ENCODE measurements around the gene PLEKHH3.
A peak's percentile ranks its signal among the peaks of the same experiment; 100 is the strongest.
"Not testable (repeated sequence)": the region's sequence is repeated elsewhere in the genome, so short reads cannot be mapped to it uniquely, and the experiment has no call there.

Gene PLEKHH3

GRCh38 chr17:42653179-42654124, 23.3 kb downstream of the PLEKHH3 start:
- H3K36me3 ChIP-seq (ENCODE audit: control insufficient read depth, insufficient read depth, low read length): no peaks in the 10 kb centered on the region
- H3K4me1 ChIP-seq (ENCODE audit: control insufficient read depth, insufficient read depth, low read length): peaks cover 4% of the 10 kb centered on the region; the same call in 1 of the 2 replicates
- peak overlapping the region; percentile 31 for H3K4me3 ChIP-seq (ENCODE audit: low read depth, low read length)
- no peaks in the 10 kb centered on the region for H3K9me3 ChIP-seq (ENCODE audit: control insufficient read depth, insufficient read depth, low read depth, low read length)
- peak overlapping the region; percentile 55 for H3K9ac ChIP-seq (ENCODE audit: low read length)
- no peak overlapping the region; the same call in 1 of the 2 replicates for H3K27ac ChIP-seq (ENCODE audit: low read depth, low read length)
- H3K27me3 ChIP-seq (ENCODE audit: control insufficient read depth, insufficient read depth, low read length): no peaks in the 10 kb centered on the region

GRCh38 chr17:42651392-42651791, 25.4 kb downstream of the PLEKHH3 start:
- H3K9me3 ChIP-seq (ENCODE audit: control insufficient read depth, insufficient read depth, low read depth, low read length): no peaks in the 10 kb centered on the region
- no peak overlapping the region for H3K27ac ChIP-seq (ENCODE audit: low read depth, low read length)
- H3K9ac ChIP-seq (ENCODE audit: low read length): no peak overlapping the region

GRCh38 chr17:42647778-42648177, 29.0 kb downstream of the PLEKHH3 start:
- H3K27ac ChIP-seq (ENCODE audit: low read depth, low read length): no peak overlapping the region
- no peak overlapping the region for H3K9ac ChIP-seq (ENCODE audit: low read length)
- H3K27me3 ChIP-seq (ENCODE audit: control insufficient read depth, insufficient read depth, low read length): no peaks in the 10 kb centered on the region
- no peaks in the 10 kb centered on the region for H3K9me3 ChIP-seq (ENCODE audit: control insufficient read depth, insufficient read depth, low read depth, low read length)
- no peaks in the 10 kb centered on the region for H3K36me3 ChIP-seq (ENCODE audit: control insufficient read depth, insufficient read depth, low read length)
- no peak overlapping the region for H3K4me3 ChIP-seq (ENCODE audit: low read depth, low read length)
- H3K4me1 ChIP-seq (ENCODE audit: control insufficient read depth, insufficient read depth, low read length): no peaks in the 10 kb centered on the region

More at GRCh38 chr17:42651392-42651791, 25.4 kb downstream of the PLEKHH3 start:
- H3K36me3 ChIP-seq (ENCODE audit: control insufficient read depth, insufficient read depth, low read length): no peaks in the 10 kb centered on the region
- H3K4me1 ChIP-seq (ENCODE audit: control insufficient read depth, insufficient read depth, low read length): peaks cover 4% of the 10 kb centered on the region; the same call in 1 of the 2 replicates
- no peaks in the 10 kb centered on the region for H3K27me3 ChIP-seq (ENCODE audit: control insufficient read depth, insufficient read depth, low read length)
- no peak overlapping the region for H3K4me3 ChIP-seq (ENCODE audit: low read depth, low read length)

- no peak overlapping the region for H3K9ac ChIP-seq (ENCODE audit: low read length)
- no peaks in the 10 kb centered on the region for H3K9me3 ChIP-seq (ENCODE audit: control insufficient read depth, insufficient read depth, low read depth, low read length)
- H3K4me3 ChIP-seq (ENCODE audit: low read depth, low read length): no peak overlapping the region
- no peaks in the 10 kb centered on the region for H3K36me3 ChIP-seq (ENCODE audit: control insufficient read depth, insufficient read depth, low read length)
- no peak overlapping the region for H3K27ac ChIP-seq (ENCODE audit: low read depth, low read length)
- H3K27me3 ChIP-seq (ENCODE audit: control insufficient read depth, insufficient read depth, low read length): no peaks in the 10 kb centered on the region
- H3K4me1 ChIP-seq (ENCODE audit: control insufficient read depth, insufficient read depth, low read length): no peaks in the 10 kb centered on the region
Observed at GRCh38 chr17:42642336-42642735, 34.5 kb downstream of the PLEKHH3 start.

DNA sequence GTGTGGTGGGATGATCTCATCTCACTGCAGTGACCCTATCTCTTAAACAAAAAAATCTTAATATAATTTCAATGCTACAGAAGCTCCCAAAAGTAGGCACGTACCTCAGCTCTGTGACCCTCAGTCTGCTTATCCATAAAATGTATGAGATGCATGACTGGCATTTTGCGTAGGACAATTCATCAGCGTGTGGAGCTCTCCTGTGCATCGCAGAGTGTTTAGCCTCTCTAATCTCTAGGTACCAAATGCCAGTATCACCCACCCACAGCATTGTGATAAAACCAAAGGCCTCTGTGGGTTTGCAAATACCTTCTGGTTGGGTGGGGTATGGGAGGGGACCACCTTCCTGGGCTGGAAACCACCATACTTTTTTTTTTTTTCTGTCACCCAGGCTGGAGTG, 36.7 kb downstream of the PLEKHH3 start:
- H3K36me3 ChIP-seq (ENCODE audit: control insufficient read depth, insufficient read depth, low read length): no peaks in the 10 kb centered on the region
- H3K9ac ChIP-seq (ENCODE audit: low read length): no peak overlapping the region
- no peak overlapping the region for H3K4me3 ChIP-seq (ENCODE audit: low read depth, low read length)
- H3K27ac ChIP-seq (ENCODE audit: low read depth, low read length): no peak overlapping the region
- no peaks in the 10 kb centered on the region for H3K4me1 ChIP-seq (ENCODE audit: control insufficient read depth, insufficient read depth, low read length)
- no peaks in the 10 kb centered on the region for H3K9me3 ChIP-seq (ENCODE audit: control insufficient read depth, insufficient read depth, low read depth, low read length)
- H3K27me3 ChIP-seq (ENCODE audit: control insufficient read depth, insufficient read depth, low read length): no peaks in the 10 kb centered on the region

- Histone ChIP-seq H3K36me3 (ENCODE audit: control insufficient read depth, insufficient read depth, low read length) (no peaks in the 10 kb centered on the region), H3K27me3 (ENCODE audit: control insufficient read depth, insufficient read depth, low read length) (no peaks in the 10 kb centered on the region), H3K4me1 (ENCODE audit: control insufficient read depth, insufficient read depth, low read length) (no peaks in the 10 kb centered on the region), H3K9ac (ENCODE audit: low read length) (no peak overlapping the region), H3K4me3 (ENCODE audit: low read depth, low read length) (no peak overlapping the region), H3K9me3 (ENCODE audit: control insufficient read depth, insufficient read depth, low read depth, low read length) (no peaks in the 10 kb centered on the region), H3K27ac (ENCODE audit: low read depth, low read length) (no peak overlapping the region)
Observed at GRCh38 chr17:42639525-42640113, 37.2 kb downstream of the PLEKHH3 start.

DNA sequence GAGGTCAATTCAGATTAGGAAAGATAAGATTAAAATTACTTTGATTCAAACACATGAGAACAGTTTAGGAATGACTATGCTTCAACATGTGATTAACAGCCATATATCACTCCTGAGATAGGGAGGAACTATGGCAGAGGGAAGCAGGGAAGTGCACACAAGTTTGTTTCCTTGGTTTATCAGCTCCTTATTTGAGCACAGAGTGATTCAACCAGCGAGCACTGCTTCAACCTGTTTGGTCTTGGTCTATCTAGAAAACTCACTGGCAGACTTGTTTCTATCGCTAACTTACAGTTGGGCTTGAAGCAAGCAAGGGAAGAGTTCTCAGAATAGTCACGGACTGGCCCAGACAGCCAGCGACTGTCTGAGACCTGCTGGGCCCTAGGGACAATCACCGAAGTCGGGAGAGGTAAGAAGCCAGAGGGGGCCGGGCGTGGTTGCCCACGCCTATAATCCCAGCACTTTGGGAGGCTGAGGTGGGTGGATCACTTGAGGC, 43.8 kb downstream of the PLEKHH3 start:
- H3K27ac ChIP-seq (ENCODE audit: low read depth, low read length): no peak overlapping the region
- no peaks in the 10 kb centered on the region for H3K9me3 ChIP-seq (ENCODE audit: control insufficient read depth, insufficient read depth, low read depth, low read length)
- no peak overlapping the region for H3K4me3 ChIP-seq (ENCODE audit: low read depth, low read length)
- H3K27me3 ChIP-seq (ENCODE audit: control insufficient read depth, insufficient read depth, low read length): no peaks in the 10 kb centered on the region
- no peak overlapping the region for H3K9ac ChIP-seq (ENCODE audit: low read length)
- no peaks in the 10 kb centered on the region for H3K4me1 ChIP-seq (ENCODE audit: control insufficient read depth, insufficient read depth, low read length)
- no peaks in the 10 kb centered on the region for H3K36me3 ChIP-seq (ENCODE audit: control insufficient read depth, insufficient read depth, low read length)

- Histone ChIP-seq H3K36me3 (ENCODE audit: control insufficient read depth, insufficient read depth, low read length) (no peaks in the 10 kb centered on the region), H3K4me1 (ENCODE audit: control insufficient read depth, insufficient read depth, low read length) (no peaks in the 10 kb centered on the region), H3K27me3 (ENCODE audit: control insufficient read depth, insufficient read depth, low read length) (no peaks in the 10 kb centered on the region), H3K27ac (ENCODE audit: low read depth, low read length) (no peak overlapping the region), H3K9me3 (ENCODE audit: control insufficient read depth, insufficient read depth, low read depth, low read length) (no peaks in the 10 kb centered on the region), H3K9ac (ENCODE audit: low read length) (no peak overlapping the region), H3K4me3 (ENCODE audit: low read depth, low read length) (no peak overlapping the region)
Observed at GRCh38 chr17:42629411-42630009, 47.3 kb downstream of the PLEKHH3 start.

- H3K27me3 ChIP-seq (ENCODE audit: control insufficient read depth, insufficient read depth, low read length); H3K27ac ChIP-seq (ENCODE audit: low read depth, low read length); H3K4me3 ChIP-seq (ENCODE audit: low read depth, low read length); H3K9ac ChIP-seq (ENCODE audit: low read length); H3K4me1 ChIP-seq (ENCODE audit: control insufficient read depth, insufficient read depth, low read length); H3K36me3 ChIP-seq (ENCODE audit: control insufficient read depth, insufficient read depth, low read length); H3K9me3 ChIP-seq (ENCODE audit: control insufficient read depth, insufficient read depth, low read depth, low read length): not testable (repeated sequence)
Observed at GRCh38 chr17:42627032-42627764, 49.6 kb downstream of the PLEKHH3 start.

GRCh38 chr17:42623732-42624596, 52.8 kb downstream of the PLEKHH3 start:
- no peak overlapping the region for H3K27ac ChIP-seq (ENCODE audit: low read depth, low read length)
- no peak overlapping the region for H3K4me3 ChIP-seq (ENCODE audit: low read depth, low read length)
- H3K9me3 ChIP-seq (ENCODE audit: control insufficient read depth, insufficient read depth, low read depth, low read length): no peaks in the 10 kb centered on the region
- H3K36me3 ChIP-seq (ENCODE audit: control insufficient read depth, insufficient read depth, low read length): no peaks in the 10 kb centered on the region
- H3K9ac ChIP-seq (ENCODE audit: low read length): no peak overlapping the region
- no peaks in the 10 kb centered on the region for H3K27me3 ChIP-seq (ENCODE audit: control insufficient read depth, insufficient read depth, low read length)
- no peaks in the 10 kb centered on the region for H3K4me1 ChIP-seq (ENCODE audit: control insufficient read depth, insufficient read depth, low read length)

Data from HUES6 (cell line).